Stimulated activated CD4-positive, alpha-beta T cell treated with anti-CD3 and anti-CD28 coated beads, Interleukin-2, amount 100 ng/mL, for 4 hours (primary cell): ENCODE results near the gene KLHDC8B.
A peak's percentile ranks its signal among the peaks of the same experiment; 100 is the strongest.

Source experiments
- DNase-seq: peaks from one replicate; pipeline ENCODE4 v3.0.0-alpha.2; 2020; ENCODE audit warnings: low read depth

KLHDC8B gene

DNA sequence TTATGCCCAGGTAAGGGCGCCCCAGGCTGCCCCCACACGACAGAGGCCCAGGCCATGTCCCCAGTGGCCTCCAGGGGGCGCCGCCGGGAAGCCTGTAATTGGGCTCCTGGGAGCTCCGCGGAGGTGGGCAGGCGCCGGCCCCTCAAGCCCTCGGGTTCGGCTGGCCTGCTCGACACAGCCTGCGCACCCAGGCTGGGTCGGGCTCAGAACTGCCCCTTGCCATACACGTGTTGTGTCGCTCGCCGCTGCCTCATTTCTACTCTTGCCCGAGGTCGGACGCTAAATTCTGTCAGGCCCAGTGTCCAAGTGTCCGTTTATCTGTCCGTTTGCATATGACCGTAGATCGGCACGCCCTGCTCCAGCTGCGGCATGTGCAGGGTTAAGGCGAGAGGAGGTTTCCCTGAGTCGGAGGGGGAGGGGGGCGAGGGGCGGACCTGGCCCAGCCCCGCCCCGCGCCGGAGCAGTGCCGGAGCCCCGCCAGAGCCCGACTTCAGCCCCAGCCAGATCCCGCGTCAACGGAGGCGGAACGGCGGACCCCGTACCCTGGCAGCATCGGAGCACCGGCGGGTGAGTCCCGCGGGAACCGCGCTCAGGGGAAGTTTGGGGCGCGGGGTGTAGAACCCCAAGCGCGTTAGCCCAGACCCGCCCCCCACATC, at the start of gene KLHDC8B:
KLHDC8B (plus strand) TSS at position 480 of the 656 bp plus-strand sequence. CDS start 1,172 bp downstream, outside the sequence.
- DNase-seq: peak; percentile 69

- DNase-seq: no peak
Observed at GRCh38 chr3:49122022-49122421, 49.4 kb upstream of the KLHDC8B start.

- no peak for DNase-seq
Observed at GRCh38 chr3:49122451-49122850, 48.9 kb upstream of the KLHDC8B start.

DNA sequence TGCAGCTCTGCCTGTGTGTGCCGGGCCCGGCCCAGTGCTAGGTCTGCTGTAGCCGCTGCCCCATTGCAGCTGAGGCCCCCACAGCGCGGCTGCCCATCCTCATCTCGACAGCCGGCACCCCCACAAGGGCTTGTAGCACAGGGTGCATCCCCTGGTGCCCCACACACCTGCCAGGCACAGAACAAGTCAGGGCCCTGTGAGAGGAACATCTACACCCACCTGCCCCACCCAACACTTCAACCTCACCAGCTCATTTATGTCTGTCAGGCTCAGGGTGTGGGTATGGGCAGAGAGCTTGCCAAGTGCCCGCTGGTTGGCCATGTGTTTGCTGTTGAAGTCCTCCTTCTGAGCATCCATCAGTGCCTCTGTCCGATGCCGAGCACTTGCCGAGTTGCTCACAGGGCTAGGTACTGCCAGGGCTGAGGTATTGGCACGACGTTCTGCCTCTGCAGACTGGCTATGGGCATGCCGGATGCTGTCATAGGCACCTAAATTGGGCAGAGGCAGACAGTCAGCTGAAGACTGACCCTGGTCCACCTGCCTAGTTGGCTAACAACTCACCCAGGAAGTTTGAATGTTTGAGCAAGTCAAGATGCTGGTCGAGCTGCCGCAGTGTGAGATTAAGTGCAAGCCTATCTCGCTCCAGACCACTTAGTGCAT, 48.4 kb upstream of the KLHDC8B start:
- DNase-seq: no peak

GRCh38 chr3:49123687-49124086, 47.7 kb upstream of the KLHDC8B start:
- DNase-seq: no peak

- DNase-seq: no peak
Observed at GRCh38 chr3:49124203-49124602, 47.2 kb upstream of the KLHDC8B start.

DNA sequence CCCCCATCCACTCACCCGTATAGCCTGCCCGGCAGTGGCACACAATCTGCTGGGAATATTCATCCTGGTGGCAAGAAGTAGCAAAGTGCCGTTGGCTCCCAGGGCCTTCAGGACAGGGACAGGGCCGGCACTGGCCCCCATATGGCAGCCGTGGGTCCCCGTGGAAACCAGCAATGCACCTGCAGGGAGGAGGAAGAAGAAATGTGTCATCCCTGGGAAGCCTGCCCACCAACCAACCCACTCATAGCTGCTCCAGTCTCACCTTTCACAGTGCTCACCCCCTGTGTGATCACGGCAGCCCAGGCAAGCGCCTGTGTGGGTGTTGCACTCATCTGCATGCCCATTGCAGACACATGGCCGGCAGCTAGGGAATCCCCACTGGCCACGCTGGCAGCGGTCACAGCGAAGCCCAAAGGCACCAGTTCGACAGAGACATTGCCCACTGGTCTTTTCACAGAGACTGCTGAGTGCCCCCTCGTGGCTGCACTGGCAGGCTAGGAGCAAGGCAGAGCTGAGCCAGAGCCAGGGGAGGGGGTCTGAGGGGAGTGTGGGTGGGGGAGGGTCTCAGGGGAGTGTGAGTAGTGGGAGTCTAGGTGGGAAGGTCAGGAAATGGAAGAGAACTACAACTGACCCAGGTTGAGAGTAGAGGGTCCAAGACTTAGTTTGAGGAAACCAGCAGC, 46.3 kb upstream of the KLHDC8B start:
- DNase-seq: no peak

GRCh38 chr3:49131040-49131439, 40.4 kb upstream of the KLHDC8B start:
- DNase-seq: no peak

DNA sequence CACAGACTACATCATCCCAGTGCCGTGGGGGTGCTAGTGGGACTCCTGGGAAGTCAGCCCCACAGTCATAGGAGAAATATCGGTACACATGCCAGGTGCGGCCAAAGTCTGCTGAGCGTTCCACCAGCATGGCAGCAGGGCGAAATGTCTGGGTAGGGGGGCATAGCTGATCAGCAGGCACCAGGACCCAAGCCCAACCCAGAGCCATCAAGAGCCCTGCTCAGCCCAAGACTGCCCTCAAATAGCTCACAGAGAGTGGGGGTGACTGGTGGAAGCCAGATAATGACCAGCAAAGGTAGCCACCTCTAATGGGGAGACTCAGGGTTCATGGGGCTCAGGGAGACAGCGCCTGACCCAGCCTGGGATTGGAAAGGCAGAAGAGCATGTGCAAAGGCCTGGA, 39.8 kb upstream of the KLHDC8B start:
- no peak for DNase-seq

DNA sequence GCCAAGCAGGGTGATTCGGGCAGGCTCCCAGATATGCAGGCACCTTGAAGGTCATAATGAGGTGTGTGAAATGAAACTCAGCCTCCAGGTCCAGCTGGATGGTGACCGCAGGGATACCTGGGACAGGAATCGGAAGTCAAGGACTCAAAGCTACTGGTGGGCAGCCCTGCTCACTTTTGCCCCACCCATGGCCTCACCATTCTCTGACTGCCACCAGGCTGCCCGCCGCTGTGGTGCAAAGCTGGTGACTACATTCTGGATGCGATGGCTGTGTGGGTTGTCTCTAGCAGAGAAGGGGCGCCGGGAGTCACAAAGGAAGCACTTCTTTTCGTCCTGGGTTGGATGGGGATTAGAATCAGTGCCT, 39.3 kb upstream of the KLHDC8B start:
- no peak for DNase-seq

- DNase-seq: no peak
Observed at GRCh38 chr3:49132437-49133225, 38.8 kb upstream of the KLHDC8B start, which contains the start of gene LAMB2. LAMB2 (minus strand) TSS chr3:49133050; CDS start chr3:49132867, 183 bp downstream.

GRCh38 chr3:49133226-49133951, 38.0 kb upstream of the KLHDC8B start:
- no peak for DNase-seq

DNA sequence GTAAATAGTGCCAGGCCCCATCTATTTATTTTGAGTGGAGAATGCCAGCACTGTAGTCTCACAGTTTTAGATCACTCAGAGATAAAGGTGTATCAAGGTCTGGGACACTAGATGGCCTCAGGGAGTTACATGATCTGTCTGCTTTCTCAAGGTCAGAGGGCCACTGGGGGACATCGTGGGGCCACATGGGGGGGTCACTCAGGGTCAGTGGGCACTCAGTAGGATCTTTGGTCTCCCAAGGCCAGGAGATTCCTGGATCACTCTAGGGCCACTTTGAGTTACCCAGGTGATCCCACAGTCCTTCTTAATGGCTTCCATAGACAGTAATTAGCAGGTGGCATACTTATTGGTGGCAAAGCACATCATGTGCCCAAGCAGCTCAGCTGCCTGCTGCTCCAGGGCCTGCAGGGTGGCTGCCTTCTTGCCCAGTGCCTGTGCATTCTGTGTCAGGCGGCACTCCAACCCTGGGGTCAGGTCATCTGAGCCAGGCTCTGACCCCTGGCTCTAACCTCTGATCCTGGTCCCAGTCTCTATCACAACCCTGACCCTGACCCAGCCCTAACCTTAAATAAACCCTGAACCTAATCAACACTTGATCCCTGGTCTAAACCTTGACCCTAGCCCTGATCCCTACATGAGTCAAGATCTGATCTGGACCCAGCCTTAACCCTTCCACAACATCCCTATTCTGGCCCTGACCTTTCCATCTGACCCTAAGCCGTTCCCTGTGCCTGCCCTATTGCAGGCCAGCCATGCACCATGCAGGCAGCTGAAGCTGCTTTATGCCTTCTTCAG, 36.7 kb upstream of the KLHDC8B start:
- no peak for DNase-seq

DNA sequence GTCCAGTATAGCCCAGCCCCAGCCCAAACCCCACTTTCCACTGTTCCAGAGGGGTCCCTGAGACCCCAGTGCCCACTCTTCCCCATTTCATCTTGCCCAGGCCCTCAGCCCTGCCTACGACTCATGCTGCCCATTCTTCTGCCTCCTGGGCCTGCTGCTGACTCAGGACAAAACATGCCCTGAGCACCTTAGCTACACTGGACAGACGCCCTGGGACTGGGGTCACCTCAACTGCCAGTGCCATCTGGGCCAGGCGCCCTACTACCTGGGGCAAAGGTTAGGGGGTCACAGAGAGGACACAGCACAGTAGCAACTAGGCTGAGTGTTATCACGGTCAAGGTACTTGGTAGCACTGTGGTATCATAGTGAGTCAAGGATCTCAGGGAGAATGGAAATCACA, 35.9 kb upstream of the KLHDC8B start:
- DNase-seq: no peak

DNA sequence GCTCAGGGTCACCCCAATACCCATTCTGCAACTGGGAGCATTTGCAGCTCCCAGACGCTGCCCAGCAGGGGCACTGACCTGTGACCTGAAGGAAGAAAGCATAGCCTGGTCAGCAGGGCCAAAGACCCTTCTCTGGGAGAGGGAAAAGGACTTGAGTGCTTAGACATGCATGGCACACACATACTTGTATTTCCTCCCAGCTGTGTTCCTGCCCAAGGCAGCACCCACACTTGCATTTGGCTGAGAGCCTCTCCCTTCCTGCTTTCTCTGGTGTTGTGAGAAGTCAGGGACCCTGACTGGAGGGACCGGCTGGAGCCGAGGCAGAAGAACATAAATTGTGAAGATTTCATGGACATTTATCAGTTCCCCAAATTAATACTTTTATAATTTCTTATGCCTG, 31.3 kb upstream of the KLHDC8B start:
- no peak for DNase-seq

DNA sequence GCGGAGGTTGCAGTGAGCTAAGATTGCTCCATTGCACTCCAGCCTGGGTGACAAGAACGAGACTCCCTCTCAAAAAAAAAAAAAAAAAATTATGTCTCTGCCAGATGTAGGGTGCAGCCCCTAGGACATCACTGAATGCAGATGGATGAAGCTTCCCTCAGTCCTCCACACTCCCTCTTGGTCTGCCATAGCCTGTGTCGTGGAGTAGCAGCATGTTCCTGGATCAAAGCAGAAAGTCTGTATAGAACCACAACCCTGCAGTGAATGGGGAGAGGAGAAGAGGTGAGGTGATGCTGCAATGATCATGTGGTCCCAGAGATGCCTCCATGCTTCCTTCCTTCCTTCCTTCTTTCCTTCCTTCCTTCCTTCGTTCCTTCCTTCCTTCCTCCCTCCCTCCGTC, 23.2 kb upstream of the KLHDC8B start:
- no peak for DNase-seq

DNA sequence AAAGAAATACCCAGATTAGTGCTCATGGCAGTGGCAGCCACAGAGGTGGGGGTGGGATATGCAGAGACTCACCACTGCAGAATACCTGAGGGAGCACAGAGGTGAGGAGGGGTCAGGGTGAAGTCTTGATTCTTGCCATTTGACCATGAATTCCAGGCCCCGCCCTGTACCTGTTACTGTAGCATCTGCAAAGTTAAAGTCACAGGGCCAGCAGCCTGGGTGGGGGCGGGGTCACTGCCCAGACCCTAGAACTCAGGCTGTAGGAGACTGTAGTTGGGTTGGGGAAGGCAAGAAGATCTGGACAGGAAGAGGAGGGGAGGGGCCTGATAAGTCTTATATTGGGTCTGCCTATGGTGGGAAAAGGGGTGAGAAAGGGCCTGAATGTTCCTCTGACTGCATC, 19.8 kb upstream of the KLHDC8B start:
- no peak for DNase-seq

DNA sequence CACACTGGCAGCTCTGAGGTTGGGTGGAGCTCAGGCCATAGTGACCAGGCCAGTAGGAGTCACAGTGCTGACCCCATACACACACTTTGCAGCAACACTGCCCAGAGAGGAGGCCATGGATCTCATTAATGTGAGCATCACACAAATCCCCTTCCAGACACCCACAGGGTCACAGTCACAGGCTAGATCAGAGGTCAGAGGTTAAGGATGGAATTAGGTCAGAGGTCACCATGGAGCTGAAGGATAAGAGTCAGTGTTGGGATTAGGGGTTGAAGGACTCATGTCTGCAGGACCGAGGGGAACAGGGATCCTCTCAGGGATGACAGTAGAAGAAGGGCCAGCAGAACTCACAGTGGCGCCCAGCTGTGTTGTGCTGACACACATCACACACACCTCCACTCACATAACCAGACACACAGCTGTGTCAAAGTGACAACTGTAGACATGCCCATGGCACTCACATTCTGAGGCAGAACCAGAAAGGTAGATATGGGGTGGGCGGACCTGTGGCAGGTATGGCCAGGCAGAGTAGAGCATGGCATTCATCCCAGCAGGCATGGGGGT, 18.0 kb upstream of the KLHDC8B start:
- no peak for DNase-seq

- DNase-seq: no peak
Observed at GRCh38 chr3:49157289-49157688, 14.1 kb upstream of the KLHDC8B start.

DNA sequence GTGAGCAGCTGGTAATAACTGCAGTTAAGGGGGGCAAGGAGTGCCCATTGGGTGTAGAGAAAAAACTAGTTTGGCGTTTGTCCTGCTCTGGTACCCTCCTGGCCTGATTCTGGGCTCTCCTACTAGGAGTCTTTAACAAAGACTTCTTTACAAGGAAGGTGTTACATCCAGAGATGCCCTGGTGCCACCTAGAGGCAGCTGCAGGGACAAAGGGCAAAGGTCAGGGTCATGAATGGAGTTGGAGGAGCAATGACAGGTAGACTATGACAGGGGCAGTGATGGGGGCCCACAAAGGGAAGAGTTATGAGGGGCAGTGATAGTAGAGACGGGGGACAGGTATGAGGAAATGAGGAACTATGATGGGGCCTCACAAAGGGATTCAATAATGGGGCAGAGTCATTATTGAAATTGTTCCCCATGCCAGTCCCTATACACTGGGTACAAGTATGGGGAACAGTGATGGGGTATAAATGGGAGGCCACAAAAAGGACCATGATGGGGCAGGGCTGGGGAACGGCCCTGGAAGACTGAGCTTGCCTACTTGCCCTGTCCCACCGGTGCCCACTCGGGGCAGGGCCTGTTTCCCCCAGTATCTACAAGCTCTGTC, 13.2 kb upstream of the KLHDC8B start:
- peak; percentile 54 for DNase-seq
